ENCODE data around the gene CELF2. TPM values are rescaled to one million over a fixed set of nuclear protein-coding genes. Genes with fewer than 3 reads are reported as not detected.

The CELF2 gene
- total RNA-seq, 1 donor from 2014 or later = 77.6 TPM

- DNase-seq (ENCODE audit: low read depth, low spot score) = no peak
- H3K4me3 Mint-ChIP-seq = no peak overlapping the region
- no peaks in the 10 kb centered on the region for H3K27me3 Mint-ChIP-seq (ENCODE audit: low read depth)
- peaks cover 19% of the 10 kb centered on the region for H3K36me3 Mint-ChIP-seq (ENCODE audit: low read depth)
- H3K4me1 Mint-ChIP-seq = peaks cover 47% of the 10 kb centered on the region
- peak overlapping the region; percentile 45 for H3K27ac Mint-ChIP-seq (ENCODE audit: unreplicated experiment)
- TF ChIP-seq, protein P1, sequence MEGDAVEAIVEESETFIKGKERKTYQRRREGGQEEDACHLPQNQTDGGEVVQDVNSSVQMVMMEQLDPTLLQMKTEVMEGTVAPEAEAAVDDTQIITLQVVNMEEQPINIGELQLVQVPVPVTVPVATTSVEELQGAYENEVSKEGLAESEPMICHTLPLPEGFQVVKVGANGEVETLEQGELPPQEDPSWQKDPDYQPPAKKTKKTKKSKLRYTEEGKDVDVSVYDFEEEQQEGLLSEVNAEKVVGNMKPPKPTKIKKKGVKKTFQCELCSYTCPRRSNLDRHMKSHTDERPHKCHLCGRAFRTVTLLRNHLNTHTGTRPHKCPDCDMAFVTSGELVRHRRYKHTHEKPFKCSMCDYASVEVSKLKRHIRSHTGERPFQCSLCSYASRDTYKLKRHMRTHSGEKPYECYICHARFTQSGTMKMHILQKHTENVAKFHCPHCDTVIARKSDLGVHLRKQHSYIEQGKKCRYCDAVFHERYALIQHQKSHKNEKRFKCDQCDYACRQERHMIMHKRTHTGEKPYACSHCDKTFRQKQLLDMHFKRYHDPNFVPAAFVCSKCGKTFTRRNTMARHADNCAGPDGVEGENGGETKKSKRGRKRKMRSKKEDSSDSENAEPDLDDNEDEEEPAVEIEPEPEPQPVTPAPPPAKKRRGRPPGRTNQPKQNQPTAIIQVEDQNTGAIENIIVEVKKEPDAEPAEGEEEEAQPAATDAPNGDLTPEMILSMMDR (conservative IDR thresholded peaks at IDR 0.05) = no peak
- peaks cover 3% of the 10 kb centered on the region for H3K9me3 Mint-ChIP-seq
Measured at GRCh38 chr10:11193001-11193551, 175.4 kb downstream of the CELF2 start.

DNA sequence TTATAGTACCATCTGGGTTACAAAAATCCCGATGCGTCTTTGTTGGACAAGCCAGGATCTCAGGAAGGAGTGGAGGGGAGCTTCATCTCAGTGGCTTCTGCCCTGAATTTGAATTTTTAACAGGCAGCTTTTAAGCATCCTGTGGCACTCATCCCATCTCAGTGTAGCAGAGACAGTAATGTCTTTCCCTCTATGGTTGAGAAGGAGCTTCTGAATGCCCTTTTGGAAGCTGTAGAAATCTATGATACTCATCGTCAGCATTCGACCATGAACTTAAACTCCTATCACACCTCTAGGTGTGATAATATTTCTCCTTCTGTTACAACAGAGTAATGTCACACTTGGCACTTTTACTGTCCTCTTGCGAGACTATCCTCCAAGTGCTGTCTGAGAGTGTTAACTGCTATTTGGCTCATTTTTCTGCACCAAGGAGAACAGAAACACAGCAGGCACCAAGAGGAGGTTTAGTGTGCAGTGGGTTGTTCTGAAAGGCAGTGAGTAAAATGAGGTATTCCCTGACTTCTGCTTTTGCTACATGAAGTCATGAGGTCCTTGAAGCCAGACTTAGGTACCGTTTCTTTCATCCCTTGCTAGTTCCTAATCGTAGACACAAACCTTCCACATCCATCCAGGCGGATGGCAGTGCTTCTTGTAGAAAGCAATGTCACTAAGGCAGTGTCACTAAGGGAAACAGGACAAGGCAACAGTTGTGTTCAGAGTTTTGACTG is 177.4 kb downstream of the CELF2 start:
- H3K36me3 Mint-ChIP-seq (ENCODE audit: low read depth) = peaks cover 16% of the 10 kb centered on the region
- no peak for DNase-seq (ENCODE audit: low read depth, low spot score)
- TF ChIP-seq, protein P1 (conservative IDR thresholded peaks at IDR 0.05) = no peak
- H3K4me1 Mint-ChIP-seq = peaks cover 38% of the 10 kb centered on the region
- H3K4me3 Mint-ChIP-seq = no peak overlapping the region
- no peaks in the 10 kb centered on the region for H3K27me3 Mint-ChIP-seq (ENCODE audit: low read depth)
- H3K27ac Mint-ChIP-seq (ENCODE audit: unreplicated experiment) = no peak overlapping the region
- H3K9me3 Mint-ChIP-seq = no peaks in the 10 kb centered on the region

DNA sequence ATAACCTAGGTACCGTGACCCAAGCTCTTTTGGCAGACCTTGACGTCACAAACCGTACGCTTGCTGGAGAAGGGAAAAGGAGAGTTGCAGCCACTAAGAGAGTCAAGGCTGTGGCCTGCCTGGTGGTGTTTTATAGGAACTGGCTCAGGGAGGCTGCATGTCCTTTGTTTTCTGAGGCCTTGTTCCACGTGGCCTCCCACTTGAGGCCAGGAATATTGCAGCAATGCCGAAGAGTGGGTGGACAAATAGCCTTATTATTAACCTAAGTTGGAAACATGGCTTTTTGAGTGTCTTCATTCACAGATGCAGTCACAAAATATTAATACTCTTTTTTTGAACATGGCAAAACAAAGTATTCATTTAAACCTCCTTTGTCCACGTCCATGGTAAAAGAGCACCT is 178.0 kb downstream of the CELF2 start:
- Mint-ChIP-seq H3K4me1 (peaks cover 33% of the 10 kb centered on the region), H3K36me3 (ENCODE audit: low read depth) (peaks cover 21% of the 10 kb centered on the region), H3K9me3 (no peaks in the 10 kb centered on the region), H3K4me3 (no peak overlapping the region), H3K27me3 (ENCODE audit: low read depth) (no peaks in the 10 kb centered on the region), H3K27ac (ENCODE audit: unreplicated experiment) (no peak overlapping the region)
- TF ChIP-seq, protein P1 (conservative IDR thresholded peaks at IDR 0.05) = no peak
- DNase-seq (ENCODE audit: low read depth, low spot score) = no peak

DNA sequence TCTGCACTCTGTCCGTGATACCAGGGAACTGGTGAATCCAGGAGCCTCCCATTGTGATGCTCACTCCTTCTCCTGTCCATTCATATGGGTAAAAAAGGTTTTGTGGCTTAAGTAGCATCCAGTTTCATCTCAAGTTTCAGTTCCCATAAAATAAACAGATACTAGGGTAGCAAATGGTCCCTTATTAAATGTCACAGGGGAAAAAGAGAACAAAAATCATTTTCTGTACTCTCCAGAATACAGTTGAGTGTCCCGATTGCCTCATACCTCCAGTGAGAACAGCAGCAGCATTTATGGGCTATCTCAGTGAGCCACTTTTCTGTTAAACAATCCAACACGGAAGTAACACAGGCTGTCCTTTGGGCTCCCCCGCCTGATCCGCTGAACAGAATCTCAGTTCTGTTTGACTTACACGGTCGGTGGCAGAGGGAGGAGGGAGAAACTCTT is 179.6 kb downstream of the CELF2 start:
- peaks cover 9% of the 10 kb centered on the region for H3K9me3 Mint-ChIP-seq
- peaks cover 37% of the 10 kb centered on the region for H3K4me1 Mint-ChIP-seq
- peak overlapping the region; percentile 32 for H3K27ac Mint-ChIP-seq (ENCODE audit: unreplicated experiment)
- peaks cover 38% of the 10 kb centered on the region for H3K36me3 Mint-ChIP-seq (ENCODE audit: low read depth)
- no peak overlapping the region for H3K4me3 Mint-ChIP-seq
- TF ChIP-seq, protein P1 (conservative IDR thresholded peaks at IDR 0.05) = no peak
- no peak for DNase-seq (ENCODE audit: low read depth, low spot score)
- no peaks in the 10 kb centered on the region for H3K27me3 Mint-ChIP-seq (ENCODE audit: low read depth)

- Mint-ChIP-seq H3K4me3 (no peak overlapping the region), H3K27ac (ENCODE audit: unreplicated experiment) (peak overlapping the region; percentile 82), H3K36me3 (ENCODE audit: low read depth) (peaks cover 44% of the 10 kb centered on the region), H3K4me1 (peaks cover 43% of the 10 kb centered on the region), H3K27me3 (ENCODE audit: low read depth) (no peaks in the 10 kb centered on the region), H3K9me3 (peaks cover 9% of the 10 kb centered on the region)
- TF ChIP-seq, protein P1 (conservative IDR thresholded peaks at IDR 0.05) = no peak
- DNase-seq (ENCODE audit: low read depth, low spot score) = no peak
Measured at GRCh38 chr10:11197878-11198277, 180.2 kb downstream of the CELF2 start.
